ENCODE data around the gene ARHGAP42. TPM values are rescaled to one million over a fixed set of nuclear protein-coding genes. Genes with fewer than 3 reads are reported as not detected.

ARHGAP42 gene
- total and polyA plus RNA-seq, 4 donors, result 3.8 to 17.2 (median 12.0) TPM

DNA sequence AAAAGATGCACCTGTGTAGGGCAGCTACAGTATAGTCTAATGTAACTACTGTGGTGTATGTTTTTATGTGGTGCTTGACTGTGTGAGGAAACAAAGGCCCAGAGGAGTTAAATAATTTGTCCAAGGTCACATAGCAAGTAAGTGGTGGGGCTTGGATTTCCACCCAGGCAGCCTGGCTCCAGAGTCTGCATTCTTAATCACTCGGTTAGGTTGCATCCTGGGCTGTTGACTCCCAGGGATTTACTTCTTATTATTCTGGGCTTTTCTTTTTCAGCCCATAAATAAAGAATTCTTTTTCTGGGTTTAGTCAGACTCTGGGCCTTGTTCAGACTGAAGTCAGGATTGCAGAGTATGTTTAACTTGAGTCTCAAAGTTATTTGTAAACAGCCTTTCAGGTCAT, 82.1 kb downstream of the ARHGAP42 start:
- TF ChIP-seq SP1 (IDR thresholded peaks at IDR 0.05) (no peak), RAD21 (IDR thresholded peaks at IDR 0.05) (no peak)
- TF ChIP-seq, protein P1, sequence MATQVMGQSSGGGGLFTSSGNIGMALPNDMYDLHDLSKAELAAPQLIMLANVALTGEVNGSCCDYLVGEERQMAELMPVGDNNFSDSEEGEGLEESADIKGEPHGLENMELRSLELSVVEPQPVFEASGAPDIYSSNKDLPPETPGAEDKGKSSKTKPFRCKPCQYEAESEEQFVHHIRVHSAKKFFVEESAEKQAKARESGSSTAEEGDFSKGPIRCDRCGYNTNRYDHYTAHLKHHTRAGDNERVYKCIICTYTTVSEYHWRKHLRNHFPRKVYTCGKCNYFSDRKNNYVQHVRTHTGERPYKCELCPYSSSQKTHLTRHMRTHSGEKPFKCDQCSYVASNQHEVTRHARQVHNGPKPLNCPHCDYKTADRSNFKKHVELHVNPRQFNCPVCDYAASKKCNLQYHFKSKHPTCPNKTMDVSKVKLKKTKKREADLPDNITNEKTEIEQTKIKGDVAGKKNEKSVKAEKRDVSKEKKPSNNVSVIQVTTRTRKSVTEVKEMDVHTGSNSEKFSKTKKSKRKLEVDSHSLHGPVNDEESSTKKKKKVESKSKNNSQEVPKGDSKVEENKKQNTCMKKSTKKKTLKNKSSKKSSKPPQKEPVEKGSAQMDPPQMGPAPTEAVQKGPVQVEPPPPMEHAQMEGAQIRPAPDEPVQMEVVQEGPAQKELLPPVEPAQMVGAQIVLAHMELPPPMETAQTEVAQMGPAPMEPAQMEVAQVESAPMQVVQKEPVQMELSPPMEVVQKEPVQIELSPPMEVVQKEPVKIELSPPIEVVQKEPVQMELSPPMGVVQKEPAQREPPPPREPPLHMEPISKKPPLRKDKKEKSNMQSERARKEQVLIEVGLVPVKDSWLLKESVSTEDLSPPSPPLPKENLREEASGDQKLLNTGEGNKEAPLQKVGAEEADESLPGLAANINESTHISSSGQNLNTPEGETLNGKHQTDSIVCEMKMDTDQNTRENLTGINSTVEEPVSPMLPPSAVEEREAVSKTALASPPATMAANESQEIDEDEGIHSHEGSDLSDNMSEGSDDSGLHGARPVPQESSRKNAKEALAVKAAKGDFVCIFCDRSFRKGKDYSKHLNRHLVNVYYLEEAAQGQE (IDR thresholded peaks at IDR 0.05), result no peak
- no peak overlapping the region for H3K4me3 ChIP-seq (ENCODE audit: low read depth in 1 of 3, low read length in 3 of 3)
- H3K9me3 ChIP-seq (ENCODE audit: control insufficient read depth in 4 of 4, low read length in 3 of 4), result no peaks in the 10 kb centered on the region
- H3K36me3 ChIP-seq (ENCODE audit: control insufficient read depth in 4 of 4, insufficient read depth in 3 of 4, low read depth in 1 of 4, low read length in 3 of 4), result peaks cover 0 to 6% (median 1%) of the 10 kb centered on the region in 4 donors
- H3K4me1 ChIP-seq (ENCODE audit: control insufficient read depth in 4 of 4, insufficient read depth in 4 of 4, low read length in 3 of 4), result no peaks in the 10 kb centered on the region
- H3K27me3 ChIP-seq (ENCODE audit: control insufficient read depth in 4 of 4, insufficient read depth in 4 of 4, low read length in 3 of 4), result no peaks in the 10 kb centered on the region
- no peak overlapping the region for H3K27ac ChIP-seq (ENCODE audit: low read depth in 1 of 2, low read length in 2 of 2)
- WGBS, result 83% methylated on average over 1 of the region's 1 CpG
- DNase-seq (ENCODE audit: low spot score), result no peak
- H3K9ac ChIP-seq (ENCODE audit: low read depth in 1 of 2, low read length in 2 of 2), result no peak overlapping the region

DNA sequence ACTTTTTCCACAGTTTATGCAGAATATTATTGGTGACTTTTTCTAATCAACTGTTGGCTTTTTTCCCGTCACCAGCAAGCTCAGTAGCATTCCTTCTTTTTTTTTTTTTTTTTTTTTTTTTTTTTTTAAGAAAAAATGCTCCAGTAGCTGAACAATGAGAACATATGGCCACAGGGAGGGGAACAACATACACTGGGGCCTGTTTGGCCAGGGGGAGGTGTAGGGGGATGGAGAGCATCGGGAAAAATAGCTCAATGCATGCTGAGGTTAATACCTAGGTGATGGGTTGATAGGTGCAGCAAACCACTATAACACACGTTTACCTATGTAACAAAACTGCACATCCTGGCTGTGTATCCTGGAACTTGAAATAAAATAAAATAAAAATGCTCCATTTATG, 82.5 kb downstream of the ARHGAP42 start:
- Histone ChIP-seq H3K9me3 (ENCODE audit: control insufficient read depth in 4 of 4, low read length in 3 of 4) (no peaks in the 10 kb centered on the region), H3K27ac (ENCODE audit: low read depth in 1 of 2, low read length in 2 of 2) (no peak overlapping the region), H3K4me1 (ENCODE audit: control insufficient read depth in 4 of 4, insufficient read depth in 4 of 4, low read length in 3 of 4) (peaks cover 0 to under 1% (median under 1%) of the 10 kb centered on the region in 4 donors), H3K4me3 (ENCODE audit: low read depth in 1 of 3, low read length in 3 of 3) (no peak overlapping the region), H3K27me3 (ENCODE audit: control insufficient read depth in 4 of 4, insufficient read depth in 4 of 4, low read length in 3 of 4) (no peaks in the 10 kb centered on the region), H3K9ac (ENCODE audit: low read depth in 1 of 2, low read length in 2 of 2) (no peak overlapping the region), H3K36me3 (ENCODE audit: control insufficient read depth in 4 of 4, insufficient read depth in 3 of 4, low read depth in 1 of 4, low read length in 3 of 4) (peaks cover 0 to 6% (median 1%) of the 10 kb centered on the region in 4 donors)
- DNase-seq (ENCODE audit: low spot score), result no peak
- TF ChIP-seq TAF1 (conservative IDR thresholded peaks at IDR 0.05), result no peak
- no peak for TF ChIP-seq NR2F2 (IDR thresholded peaks at IDR 0.05)
- TF ChIP-seq SP1 (IDR thresholded peaks at IDR 0.05), result no peak
- TF ChIP-seq GABPA (IDR thresholded peaks at IDR 0.05 in 1 of 2, conservative IDR thresholded peaks at IDR 0.05 in 1 of 2), result no peak
- TF ChIP-seq FOXA2 (IDR thresholded peaks at IDR 0.05), result no peak
- TF ChIP-seq, protein P2, sequence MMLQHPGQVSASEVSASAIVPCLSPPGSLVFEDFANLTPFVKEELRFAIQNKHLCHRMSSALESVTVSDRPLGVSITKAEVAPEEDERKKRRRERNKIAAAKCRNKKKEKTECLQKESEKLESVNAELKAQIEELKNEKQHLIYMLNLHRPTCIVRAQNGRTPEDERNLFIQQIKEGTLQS (IDR thresholded peaks at IDR 0.05), result no peak
- no peak for TF ChIP-seq FOXA1 (IDR thresholded peaks at IDR 0.05)
- TF ChIP-seq JUND (IDR thresholded peaks at IDR 0.05), result no peak
- TF ChIP-seq YY1 (IDR thresholded peaks at IDR 0.05), result no peak
- TF ChIP-seq, protein P1 (IDR thresholded peaks at IDR 0.05), result no peak
- TF ChIP-seq, protein P3, sequence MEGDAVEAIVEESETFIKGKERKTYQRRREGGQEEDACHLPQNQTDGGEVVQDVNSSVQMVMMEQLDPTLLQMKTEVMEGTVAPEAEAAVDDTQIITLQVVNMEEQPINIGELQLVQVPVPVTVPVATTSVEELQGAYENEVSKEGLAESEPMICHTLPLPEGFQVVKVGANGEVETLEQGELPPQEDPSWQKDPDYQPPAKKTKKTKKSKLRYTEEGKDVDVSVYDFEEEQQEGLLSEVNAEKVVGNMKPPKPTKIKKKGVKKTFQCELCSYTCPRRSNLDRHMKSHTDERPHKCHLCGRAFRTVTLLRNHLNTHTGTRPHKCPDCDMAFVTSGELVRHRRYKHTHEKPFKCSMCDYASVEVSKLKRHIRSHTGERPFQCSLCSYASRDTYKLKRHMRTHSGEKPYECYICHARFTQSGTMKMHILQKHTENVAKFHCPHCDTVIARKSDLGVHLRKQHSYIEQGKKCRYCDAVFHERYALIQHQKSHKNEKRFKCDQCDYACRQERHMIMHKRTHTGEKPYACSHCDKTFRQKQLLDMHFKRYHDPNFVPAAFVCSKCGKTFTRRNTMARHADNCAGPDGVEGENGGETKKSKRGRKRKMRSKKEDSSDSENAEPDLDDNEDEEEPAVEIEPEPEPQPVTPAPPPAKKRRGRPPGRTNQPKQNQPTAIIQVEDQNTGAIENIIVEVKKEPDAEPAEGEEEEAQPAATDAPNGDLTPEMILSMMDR (IDR thresholded peaks at IDR 0.05; ENCODE audit: low read depth, low read length, missing input control), result no peak
- WGBS, result 71% methylated on average over 3 of the region's 3 CpGs

Measured in liver (tissue), 9 donors.